Endothelial cell (in vitro differentiated cells): ENCODE results near the gene OLFML3. TPM values are rescaled to one million over a fixed set of nuclear protein-coding genes. Genes with fewer than 3 reads are reported as not detected.

Experiments used
- DNase-seq: peaks from one replicate; pipeline ENCODE4 v3.0.0; 2021; ENCODE audit warnings: low spot score
- H3K27ac Mint-ChIP-seq: one replicate; pipeline ENCODE4 v1.8.0; 2021; ENCODE audit warnings: mixed read lengths, inconsistent platforms; ENCODE audit not compliant: unreplicated experiment
- H3K27me3 Mint-ChIP-seq: one replicate; pipeline ENCODE4 v1.8.0; 2021; ENCODE audit warnings: mild to moderate bottlenecking, moderate library complexity, mixed read lengths, inconsistent platforms; ENCODE audit not compliant: unreplicated experiment
- H3K36me3 Mint-ChIP-seq: one replicate; pipeline ENCODE4 v1.8.0; 2021; ENCODE audit warnings: mild to moderate bottlenecking, low read depth, mixed read lengths, inconsistent platforms; ENCODE audit not compliant: unreplicated experiment
- H3K4me1 Mint-ChIP-seq: one replicate; pipeline ENCODE4 v1.8.0; 2021; ENCODE audit warnings: mild to moderate bottlenecking, mixed read lengths, inconsistent platforms; ENCODE audit not compliant: unreplicated experiment
- H3K4me3 Mint-ChIP-seq: one replicate; pipeline ENCODE4 v1.8.0; 2021; ENCODE audit warnings: mild to moderate bottlenecking, mixed read lengths, inconsistent platforms; ENCODE audit not compliant: unreplicated experiment
- H3K9me3 Mint-ChIP-seq: one replicate; pipeline ENCODE4 v1.8.0; 2021; ENCODE audit warnings: mixed read lengths, inconsistent platforms; ENCODE audit not compliant: unreplicated experiment
- CTCF ChIP-seq: fragments of 200-600 bp; sonication (generic); IDR thresholded peaks from one replicate; pipeline ENCODE4 v1.5.0; 2021; ENCODE audit warnings: antibody characterized with exemption; ENCODE audit not compliant: unreplicated experiment
- total RNA-seq: library from RNA; stranded (reverse); fragmentation: NEBNext Ultra II Directional; extraction: Animal tissue kit (Norgen Biotek cat#: 25700); gene quantifications from one replicate; pipeline ENCODE4 v1.2.1, GENCODE V29; 2021; ENCODE audit not compliant: unreplicated experiment

The OLFML3 gene
- total RNA-seq, 1 donor from 2014 or later = 130 TPM

GRCh38 chr1:113987259-113987658 is 8.0 kb downstream of the OLFML3 start:
- Mint-ChIP-seq H3K4me1 (peaks cover 36% of the 10 kb centered on the region), H3K36me3 (peaks cover 22% of the 10 kb centered on the region), H3K4me3 (no peak overlapping the region), H3K27ac (no peak overlapping the region), H3K27me3 (peaks cover 6% of the 10 kb centered on the region), H3K9me3 (peaks cover 4% of the 10 kb centered on the region)
- TF ChIP-seq CTCF = no peak
- no peak for DNase-seq

GRCh38 chr1:113990530-113990929 is 11.3 kb downstream of the OLFML3 start:
- Mint-ChIP-seq H3K36me3 (peaks cover 11% of the 10 kb centered on the region), H3K9me3 (peaks cover 6% of the 10 kb centered on the region), H3K4me3 (no peak overlapping the region), H3K4me1 (peaks cover 6% of the 10 kb centered on the region), H3K27me3 (peaks cover 3% of the 10 kb centered on the region), H3K27ac (no peak overlapping the region)
- no peak for TF ChIP-seq CTCF
- DNase-seq = no peak

- no peak overlapping the region for H3K4me3 Mint-ChIP-seq
- peaks cover 11% of the 10 kb centered on the region for H3K36me3 Mint-ChIP-seq
- no peak for TF ChIP-seq CTCF
- no peak for DNase-seq
- H3K27me3 Mint-ChIP-seq = peaks cover 3% of the 10 kb centered on the region
- peaks cover 9% of the 10 kb centered on the region for H3K9me3 Mint-ChIP-seq
- H3K27ac Mint-ChIP-seq = no peak overlapping the region
- H3K4me1 Mint-ChIP-seq = peaks cover 3% of the 10 kb centered on the region
Measured at GRCh38 chr1:113990961-113991360, 11.7 kb downstream of the OLFML3 start.

GRCh38 chr1:113991467-113991997 is 12.3 kb downstream of the OLFML3 start:
- no peak overlapping the region for H3K4me3 Mint-ChIP-seq
- peaks cover 3% of the 10 kb centered on the region for H3K27me3 Mint-ChIP-seq
- H3K36me3 Mint-ChIP-seq = peaks cover 8% of the 10 kb centered on the region
- no peak for TF ChIP-seq CTCF
- H3K27ac Mint-ChIP-seq = no peak overlapping the region
- peaks cover 9% of the 10 kb centered on the region for H3K9me3 Mint-ChIP-seq
- no peak for DNase-seq
- H3K4me1 Mint-ChIP-seq = peaks cover 3% of the 10 kb centered on the region

GRCh38 chr1:113993072-113993471 is 13.8 kb downstream of the OLFML3 start:
- H3K4me1 Mint-ChIP-seq = peaks cover 6% of the 10 kb centered on the region
- no peak for TF ChIP-seq CTCF
- peaks cover 4% of the 10 kb centered on the region for H3K36me3 Mint-ChIP-seq
- H3K4me3 Mint-ChIP-seq = no peak overlapping the region
- no peak for DNase-seq
- H3K27me3 Mint-ChIP-seq = no peaks in the 10 kb centered on the region
- H3K9me3 Mint-ChIP-seq = peaks cover 4% of the 10 kb centered on the region
- no peak overlapping the region for H3K27ac Mint-ChIP-seq
